Nucleus accumbens (tissue), 56 donors: ENCODE results near the gene EPB41L4B.

Experiments used
- DNase-seq, 56 donors: peaks; one replicate each; lab custom pipeline; 2025; lab: John Stamatoyannopoulos, UW

Gene EPB41L4B

DNA sequence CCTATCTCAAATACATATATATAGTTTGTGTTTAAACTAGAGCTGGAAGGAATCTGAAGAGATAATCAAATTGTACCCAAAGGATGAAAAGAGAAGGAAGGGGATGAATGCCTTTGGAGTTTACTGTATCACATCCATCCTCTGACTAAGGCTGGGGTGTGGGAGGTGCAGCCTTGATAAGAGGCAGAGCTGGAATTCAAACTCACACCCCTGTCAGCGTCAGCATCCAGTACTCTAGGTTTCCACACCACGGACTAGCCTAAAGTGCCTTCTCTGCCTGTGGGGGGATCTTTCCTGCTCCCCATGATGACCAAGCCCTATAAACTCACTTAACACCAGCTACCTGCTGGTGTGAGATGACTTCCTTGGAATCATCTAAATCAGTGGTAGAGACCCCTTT lies 48.1 kb downstream of the EPB41L4B start:
- no peak for DNase-seq

DNA sequence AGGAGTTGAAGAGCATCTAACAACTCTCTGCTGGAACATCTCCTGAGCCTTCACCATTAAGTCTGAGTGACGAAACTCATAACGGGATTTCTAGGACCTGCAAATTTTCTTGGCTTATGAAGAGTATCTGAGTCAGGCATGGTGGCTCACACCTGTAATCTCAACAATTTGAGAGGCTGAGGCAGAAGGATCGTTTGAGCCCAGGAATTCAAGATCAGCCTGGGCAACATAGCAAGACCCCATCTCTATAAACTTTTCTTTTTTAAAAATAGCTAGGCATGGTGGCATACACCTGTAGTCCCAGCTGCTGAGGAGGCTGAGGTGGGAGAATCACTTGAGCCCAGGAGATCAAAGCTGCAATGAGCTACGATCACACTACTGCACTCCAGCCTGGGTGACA lies 48.8 kb downstream of the EPB41L4B start:
- no peak for DNase-seq

DNA sequence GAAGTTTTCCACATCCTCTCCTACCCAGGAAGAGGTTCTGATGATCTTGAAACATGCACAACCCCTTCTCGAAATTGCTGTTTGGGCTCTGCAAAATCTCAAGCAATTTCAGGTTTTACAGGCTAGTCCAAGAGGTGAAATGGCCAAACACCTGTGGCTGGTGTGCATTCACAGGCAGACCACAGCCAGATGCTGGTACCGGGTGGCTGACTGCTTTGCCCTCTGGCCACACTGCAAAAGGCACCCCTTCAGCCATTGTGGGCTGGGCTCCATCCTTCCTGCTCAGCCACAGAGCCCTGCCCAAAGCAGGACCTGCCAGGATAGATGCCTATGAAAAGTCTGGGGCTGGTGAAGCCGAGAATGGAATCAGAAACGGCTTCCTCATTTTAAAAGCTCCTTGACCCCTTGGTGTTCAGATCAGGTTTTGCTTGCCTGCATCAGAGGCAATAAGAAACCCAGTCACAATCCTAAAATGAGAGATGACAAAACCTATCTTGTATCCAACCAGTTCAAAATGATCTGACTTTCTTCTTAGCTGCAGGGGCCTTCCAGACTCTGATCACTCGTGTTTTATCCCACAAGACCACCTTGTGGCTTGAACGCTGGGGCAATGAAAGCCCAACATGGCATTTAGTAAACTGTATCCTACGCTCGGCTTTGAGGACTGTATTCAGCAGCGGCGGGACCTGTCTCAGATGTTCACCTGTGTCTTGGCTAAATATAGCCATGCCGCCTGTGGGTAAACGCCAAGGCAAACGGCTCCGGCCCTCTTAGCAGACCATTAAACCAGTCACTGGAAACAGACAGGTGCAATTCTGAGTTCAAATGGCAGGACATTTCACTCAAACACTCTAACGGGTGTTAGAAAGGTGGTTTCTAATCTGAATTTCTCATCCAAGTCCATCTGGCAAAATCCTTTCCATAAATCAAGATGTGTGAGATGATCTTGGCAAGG lies 49.6 kb downstream of the EPB41L4B start:
- no peak for DNase-seq

DNA sequence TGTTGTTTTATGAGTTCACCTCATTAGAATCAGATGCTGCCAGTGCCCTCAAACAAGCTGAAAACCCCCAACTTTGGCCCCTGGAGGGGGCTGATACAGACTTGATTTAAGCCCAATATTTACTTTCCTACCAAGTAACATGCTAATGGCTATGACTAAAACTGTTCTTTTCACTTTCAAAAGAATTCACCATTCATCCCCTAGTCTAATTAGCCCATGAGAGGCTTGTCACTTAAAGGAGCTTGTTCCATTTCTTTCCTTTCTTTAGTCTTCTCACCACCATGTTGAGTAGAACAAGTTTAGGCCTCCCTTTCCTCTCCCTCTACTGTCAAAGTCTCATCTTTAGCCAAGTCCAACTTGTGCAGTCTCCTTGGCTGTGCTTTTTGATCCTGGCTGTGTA lies 50.4 kb downstream of the EPB41L4B start:
- DNase-seq, result no peak

DNA sequence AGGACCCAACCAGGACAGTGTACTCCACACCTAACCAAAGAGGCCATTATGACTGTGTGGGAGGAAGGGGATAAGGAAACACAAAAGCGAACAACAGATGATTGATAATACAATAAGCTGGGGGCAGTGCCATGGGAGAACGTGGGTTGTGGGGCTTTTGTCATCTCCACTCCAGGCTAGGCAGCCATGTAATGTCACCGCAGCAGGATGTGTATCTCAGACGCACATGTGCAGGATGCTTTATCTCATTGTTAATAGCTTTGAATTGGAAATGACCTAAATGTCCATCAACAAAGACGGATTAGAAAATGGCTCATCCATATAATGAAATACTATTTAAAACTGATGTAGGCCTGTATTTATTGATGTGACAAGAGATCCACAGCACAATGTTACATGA lies 51.0 kb downstream of the EPB41L4B start:
- DNase-seq, result no peak

DNA sequence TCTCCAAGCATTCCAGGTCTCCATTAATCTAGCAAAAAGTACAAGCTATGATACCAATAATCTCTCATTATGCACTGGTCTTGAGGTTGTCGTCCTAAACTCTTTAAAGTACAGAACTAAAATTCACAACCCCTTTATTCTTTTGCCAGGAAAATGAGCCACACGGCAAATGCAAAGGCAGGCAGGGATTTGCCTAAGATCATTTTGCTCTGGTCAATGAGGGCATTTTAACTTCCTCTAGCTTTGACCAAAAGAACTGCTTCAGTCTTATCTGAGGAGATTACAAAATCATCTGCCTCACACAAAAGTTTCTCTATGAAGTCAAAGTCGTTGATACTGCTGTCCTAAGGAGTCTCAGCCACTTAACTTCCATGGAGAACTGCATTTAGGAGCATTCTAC lies 51.8 kb downstream of the EPB41L4B start:
- DNase-seq, result no peak

DNA sequence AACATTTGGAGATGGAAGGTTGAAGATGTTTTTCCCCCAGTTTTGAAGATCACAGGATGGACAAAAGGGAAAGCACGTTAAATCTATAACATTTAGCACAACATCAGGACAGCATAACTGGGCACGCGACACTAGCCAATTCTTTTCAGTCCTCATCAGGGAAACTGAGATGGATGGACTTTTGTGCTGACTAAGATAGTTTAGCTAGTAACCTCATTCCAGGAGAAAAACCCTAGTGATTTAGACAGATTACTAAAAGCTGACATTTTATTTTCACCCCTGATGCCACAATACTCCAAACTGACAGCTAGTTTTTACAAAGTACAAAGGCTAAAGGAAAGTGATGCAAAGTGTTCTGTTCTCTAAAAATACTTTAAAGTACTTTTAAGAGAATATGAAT lies 53.3 kb downstream of the EPB41L4B start:
- no peak for DNase-seq

DNA sequence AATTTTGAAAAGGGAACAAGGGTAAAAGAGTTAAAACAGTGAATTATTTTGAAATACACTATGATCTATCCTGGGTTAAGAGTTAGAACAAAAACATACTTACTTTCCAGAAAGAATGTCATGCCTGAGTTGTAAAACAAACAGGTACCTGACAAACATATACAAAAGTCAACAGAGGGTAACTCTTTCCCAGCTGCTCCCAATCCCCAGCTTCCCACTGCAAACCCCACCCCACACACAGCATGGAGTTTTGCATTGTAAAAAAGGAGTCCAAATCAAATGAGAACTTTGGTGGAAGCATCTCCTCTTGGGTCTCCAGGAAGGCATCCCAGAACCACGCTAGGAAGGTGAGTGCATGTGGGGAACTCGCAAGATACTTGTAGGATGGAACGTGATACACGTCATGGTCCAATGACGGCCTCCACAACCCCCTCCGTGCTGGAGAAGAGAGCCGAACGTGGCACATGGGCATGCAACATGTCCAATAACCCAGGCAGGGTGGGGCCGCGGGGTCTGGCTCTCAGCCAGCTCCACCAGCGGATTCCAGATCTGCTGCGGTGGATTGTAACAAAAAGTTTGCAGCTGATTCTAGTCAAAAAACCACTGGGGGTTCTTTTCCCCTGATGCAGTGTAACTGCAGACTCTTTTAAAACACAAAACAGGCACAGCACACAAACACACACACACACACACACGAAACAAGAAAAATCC lies 55.8 kb downstream of the EPB41L4B start:
- DNase-seq, result peak in 1 of 56 donors; percentile 7

DNA sequence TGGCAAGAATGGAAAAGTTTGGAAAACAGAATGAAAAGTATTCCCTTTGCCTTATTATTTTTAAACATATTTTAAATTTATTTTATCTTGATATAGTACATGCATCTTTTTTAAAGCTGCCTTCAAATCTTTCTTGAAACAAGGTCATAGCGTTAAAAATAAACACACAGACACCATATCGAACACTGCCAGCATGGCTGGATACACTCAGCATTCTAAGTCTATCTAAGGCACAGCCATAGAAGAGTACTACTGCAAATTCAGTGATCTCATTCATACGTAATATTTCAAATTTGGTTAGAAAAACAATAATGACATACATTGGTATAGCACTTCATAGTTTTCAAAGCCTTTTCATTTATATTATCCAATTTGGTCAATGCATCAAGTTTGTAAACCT lies 57.5 kb downstream of the EPB41L4B start:
- DNase-seq, result no peak

DNA sequence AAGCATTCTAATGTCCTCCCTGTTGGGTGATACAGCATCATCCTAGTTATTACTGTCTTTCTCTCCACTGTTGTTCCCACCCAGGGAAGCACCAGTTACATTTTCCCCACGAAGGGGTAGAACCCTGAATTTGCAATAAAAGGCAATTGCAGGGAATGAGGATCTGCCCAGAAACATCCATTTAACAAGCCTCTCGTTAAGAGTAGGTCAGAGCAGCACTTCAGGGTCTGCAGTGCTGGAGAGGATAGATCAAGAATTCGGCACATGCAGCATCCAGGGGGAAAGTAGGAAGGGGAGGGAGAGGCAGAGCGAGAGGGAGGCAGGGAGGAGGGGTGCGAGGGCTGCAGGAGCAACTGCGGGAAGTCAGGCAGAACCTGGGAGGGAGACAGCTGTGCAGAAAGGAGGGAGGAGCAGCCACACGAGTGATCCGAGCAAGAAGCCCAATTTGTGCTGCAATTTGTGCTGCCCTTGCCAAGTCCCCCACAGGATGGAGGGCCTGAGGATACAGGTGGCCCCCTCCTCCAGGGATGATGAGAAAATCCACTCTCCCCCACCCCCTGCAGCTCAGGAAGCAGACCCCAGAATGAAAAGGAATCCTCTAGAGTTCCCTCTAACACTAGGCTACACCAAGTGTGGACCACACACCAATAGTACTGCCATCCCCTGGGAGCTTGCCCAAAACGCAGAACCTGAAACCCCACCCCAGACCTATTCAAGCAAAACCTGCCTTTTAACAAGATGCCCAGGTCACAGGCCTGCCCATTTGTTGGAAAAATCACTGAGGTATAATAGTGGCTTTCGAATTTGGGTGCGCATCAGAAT lies 62.2 kb downstream of the EPB41L4B start:
- peak in 35 of 56 donors; percentile 4 to 77 (median 24) for DNase-seq

DNA sequence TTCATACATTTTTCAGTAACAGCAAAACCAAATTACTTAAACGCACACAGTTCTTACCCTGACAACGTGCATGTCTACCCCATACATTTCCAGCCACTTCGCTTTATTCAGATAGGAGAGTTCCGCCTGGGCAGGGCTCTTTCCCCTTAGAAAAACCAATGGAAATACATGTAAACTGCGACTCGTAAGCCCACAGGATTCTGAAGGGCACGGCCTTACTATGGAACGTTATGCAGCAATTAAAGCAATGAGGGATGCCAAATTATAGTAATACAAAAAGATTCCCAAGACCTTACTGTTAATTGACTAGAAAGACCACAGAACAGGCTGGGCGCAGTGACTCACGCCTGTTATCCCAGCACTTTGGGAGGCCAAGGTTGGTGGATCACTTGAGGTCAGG lies 64.5 kb downstream of the EPB41L4B start:
- DNase-seq, result no peak

DNA sequence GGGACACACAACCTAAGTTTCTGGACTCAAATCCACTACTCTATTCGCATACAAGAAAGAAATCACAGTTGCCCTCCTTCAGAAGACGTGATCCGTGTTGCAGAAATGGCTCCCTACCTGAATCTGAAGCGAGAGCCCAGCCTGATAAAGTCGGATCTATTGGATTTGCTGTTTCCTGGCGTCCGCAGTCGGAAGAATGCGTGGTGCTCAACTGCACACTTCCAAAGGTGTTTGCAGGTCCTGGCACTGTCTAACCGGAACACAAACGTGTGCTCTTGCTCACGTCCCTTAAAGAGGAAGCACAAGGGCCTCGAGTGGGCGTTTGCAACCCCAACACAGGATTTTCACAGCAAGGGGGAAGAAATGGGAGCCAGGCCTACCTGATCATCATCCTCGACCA lies 65.5 kb downstream of the EPB41L4B start:
- no peak for DNase-seq

DNA sequence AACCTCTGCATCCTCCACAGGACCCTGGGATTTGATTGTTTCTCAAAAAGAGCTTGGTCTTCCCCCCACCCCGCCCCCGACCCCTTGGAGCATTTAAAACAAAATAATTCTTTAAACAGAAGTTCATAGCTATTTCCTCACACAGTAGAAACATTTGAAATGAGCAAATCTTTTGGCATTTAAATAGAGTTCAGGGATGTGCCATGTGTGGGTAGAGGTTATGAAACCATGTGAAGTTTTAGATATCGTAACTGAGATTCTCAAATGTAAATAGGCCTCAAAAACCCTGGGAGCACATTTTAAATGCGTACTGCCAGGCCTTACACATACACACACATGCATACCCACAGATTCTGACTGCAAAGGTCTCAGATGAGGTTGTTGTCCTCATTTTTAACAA lies 66.5 kb downstream of the EPB41L4B start:
- DNase-seq, result no peak

DNA sequence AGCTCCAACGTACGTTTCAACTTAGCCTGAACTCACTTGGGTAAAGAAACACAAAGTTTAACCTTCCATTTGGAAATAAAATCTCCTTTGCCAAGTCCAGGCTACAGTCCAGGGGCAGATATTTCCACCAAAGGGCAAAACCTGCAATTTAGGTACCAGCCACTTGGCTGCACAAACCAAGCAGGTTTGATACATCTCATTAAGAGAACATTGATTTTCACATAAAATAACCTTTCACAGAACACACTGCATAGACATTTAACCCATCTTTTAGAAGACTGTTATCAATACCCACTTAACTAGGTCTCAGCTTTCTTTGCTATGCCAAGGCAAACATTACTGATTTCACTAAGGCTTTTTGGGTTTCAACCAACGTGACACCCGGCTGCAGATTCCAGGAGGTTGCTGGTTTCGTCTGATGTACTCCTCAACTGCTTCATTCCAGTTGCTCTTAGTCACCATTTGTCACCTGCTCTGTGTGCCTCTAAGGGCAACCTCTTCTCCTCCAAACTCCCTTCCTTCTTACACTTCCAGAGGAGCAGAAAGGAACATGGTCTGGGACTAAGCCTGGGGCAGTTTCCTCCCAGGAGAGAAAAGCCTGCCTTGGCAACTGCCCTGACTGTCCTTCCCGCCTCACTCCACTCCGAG lies 67.1 kb downstream of the EPB41L4B start:
- DNase-seq, result peak in 8 of 56 donors; percentile 4 to 59 (median 13)

DNA sequence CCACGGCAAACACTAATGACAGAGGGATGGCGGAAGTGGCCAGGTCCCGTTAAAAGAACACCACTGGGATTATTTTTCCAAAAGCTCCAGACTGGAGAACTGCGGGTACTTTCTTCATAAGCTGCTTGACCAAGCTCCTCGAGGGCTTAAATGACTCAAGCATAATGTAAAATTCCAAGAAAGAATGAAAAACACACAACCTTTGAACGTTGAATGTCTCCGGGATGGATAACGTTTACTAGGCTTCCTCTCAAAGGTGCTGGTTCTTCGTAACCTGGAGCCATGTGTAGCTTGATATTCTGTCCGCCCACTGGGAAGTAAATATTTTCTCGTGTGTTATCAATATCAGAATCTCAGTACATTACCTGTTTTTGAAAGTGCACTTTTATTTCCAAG lies 67.6 kb downstream of the EPB41L4B start:
- DNase-seq, result no peak

DNA sequence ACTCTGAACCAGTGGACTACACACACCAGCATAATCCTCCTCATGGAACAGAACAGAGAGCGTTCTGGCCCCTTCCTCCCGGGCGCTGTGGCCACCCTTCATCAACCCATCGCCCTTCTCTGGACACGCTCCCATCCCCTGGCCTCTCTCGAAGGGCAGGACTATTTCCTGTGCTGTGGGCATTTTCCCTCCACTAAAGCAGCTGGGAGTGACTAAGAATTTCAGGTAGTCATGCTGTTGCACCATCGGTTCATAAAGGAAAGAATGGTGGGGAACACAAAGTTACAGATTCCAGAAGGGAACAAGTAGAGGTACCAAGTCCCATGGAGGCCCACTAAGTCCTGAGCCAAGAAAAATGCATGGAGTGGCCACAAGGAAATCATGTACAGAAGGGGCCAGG lies 68.6 kb downstream of the EPB41L4B start:
- DNase-seq, result no peak

DNA sequence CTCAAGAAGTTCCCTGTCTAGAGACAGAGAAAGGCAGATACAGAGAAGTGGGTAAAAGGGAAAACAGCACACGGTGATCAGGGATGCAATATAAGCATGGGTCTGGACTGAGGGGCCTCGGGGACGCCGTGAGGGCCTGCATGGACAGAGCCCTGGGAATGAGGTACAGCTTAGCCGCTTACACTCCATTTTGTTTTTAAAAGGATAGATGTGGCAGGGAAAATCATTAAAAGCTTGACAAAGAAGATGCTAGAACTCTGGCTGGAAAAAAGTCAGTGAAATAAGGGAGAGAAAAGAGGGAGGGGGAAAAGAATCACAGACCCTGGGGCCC lies 69.1 kb downstream of the EPB41L4B start:
- DNase-seq, result no peak

DNA sequence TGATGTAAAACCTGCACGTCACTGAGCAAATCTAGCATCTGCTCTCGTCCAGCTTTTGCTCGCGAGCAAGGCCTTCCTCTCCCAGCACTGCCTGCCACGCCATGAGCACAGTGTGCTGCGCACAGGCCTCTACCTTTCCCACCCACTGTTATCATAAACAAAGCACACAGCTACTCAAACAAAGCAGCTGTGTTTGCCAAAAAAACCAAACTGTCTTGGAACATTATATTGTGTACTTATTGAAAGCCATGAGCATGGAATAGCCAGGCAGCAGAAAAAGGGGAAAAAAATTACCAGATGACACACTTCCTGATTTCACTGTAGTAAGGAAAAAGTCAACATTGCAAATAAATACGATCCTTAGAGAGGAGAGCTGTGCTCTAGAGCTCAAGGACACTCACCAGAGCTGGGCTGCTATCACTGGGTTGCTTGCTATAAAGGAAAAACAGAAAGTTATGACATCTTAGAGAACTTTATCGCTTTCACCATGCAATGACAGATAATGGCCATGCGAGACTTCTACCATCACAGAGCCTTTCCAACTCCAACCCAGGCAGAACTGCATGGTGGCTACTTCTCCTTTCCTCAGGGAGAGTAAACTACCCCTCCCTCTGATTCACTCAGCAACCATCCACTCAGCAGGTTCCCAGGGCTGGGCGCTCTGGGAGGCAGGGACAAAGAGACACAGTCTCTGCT lies 69.6 kb downstream of the EPB41L4B start:
- DNase-seq, result no peak

DNA sequence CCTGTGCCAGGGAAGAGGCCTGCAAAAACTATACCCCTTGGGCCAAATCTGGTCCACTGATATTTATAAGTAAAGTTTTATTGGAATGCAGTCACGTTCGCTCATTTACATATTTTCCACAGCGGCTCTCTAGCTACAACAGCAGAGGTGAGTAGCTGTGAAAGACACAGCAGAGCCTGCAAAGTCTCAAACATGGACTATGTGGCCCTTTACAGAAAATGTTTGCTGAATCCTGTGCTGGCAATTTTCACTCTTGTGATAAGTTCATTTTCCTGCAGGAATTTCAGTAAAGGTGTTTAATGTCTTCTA lies 70.1 kb downstream of the EPB41L4B start:
- no peak for DNase-seq

DNA sequence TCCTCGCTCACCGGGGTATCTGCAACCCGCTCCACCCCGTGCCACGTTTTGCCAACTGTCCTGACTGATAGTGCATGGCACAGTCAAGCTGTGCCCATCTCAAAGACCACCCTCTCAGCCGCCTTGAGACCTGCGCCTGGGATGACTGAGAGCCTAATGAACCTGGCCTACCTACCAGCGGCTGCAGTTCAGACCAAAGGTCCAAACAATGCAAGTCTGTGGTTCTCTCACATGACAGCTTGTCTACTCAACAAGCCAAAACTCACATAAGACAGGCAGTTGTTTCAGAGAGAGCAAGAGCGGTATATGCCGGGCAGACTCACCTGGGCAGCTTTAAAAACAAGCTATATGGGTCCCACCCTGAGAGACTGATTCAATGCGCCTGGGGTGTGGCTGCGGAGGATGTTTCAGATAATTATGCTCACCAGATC lies 70.5 kb downstream of the EPB41L4B start:
- DNase-seq, result no peak
